A172 (cell line): ENCODE data around the gene ZNF821. TPM values are rescaled to one million over a fixed set of nuclear protein-coding genes. Genes with fewer than 3 reads are reported as not detected.
"Not testable (repeated sequence)": the region's sequence is repeated elsewhere in the genome, so short reads cannot be mapped to it uniquely, and the experiment has no call there.

ENCODE experiments used
- DNase-seq: peaks from one replicate; pipeline ENCODE4 v3.0.0-alpha.2; 2015; ENCODE audit warnings: low spot score
- total RNA-seq: library from RNA; depleted of rRNA; stranded (reverse); fragments of >200 nt; shearing (Covaris generic); gene quantifications from 2 replicates; pipeline ENCODE4 v1.2.3, GENCODE V29; 2014; rRNA removed

ZNF821 gene, protein sequence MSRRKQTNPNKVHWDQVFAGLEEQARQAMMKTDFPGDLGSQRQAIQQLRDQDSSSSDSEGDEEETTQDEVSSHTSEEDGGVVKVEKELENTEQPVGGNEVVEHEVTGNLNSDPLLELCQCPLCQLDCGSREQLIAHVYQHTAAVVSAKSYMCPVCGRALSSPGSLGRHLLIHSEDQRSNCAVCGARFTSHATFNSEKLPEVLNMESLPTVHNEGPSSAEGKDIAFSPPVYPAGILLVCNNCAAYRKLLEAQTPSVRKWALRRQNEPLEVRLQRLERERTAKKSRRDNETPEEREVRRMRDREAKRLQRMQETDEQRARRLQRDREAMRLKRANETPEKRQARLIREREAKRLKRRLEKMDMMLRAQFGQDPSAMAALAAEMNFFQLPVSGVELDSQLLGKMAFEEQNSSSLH
- total RNA-seq, result 8.1 and 23.9 TPM in 2 replicates

DNA sequence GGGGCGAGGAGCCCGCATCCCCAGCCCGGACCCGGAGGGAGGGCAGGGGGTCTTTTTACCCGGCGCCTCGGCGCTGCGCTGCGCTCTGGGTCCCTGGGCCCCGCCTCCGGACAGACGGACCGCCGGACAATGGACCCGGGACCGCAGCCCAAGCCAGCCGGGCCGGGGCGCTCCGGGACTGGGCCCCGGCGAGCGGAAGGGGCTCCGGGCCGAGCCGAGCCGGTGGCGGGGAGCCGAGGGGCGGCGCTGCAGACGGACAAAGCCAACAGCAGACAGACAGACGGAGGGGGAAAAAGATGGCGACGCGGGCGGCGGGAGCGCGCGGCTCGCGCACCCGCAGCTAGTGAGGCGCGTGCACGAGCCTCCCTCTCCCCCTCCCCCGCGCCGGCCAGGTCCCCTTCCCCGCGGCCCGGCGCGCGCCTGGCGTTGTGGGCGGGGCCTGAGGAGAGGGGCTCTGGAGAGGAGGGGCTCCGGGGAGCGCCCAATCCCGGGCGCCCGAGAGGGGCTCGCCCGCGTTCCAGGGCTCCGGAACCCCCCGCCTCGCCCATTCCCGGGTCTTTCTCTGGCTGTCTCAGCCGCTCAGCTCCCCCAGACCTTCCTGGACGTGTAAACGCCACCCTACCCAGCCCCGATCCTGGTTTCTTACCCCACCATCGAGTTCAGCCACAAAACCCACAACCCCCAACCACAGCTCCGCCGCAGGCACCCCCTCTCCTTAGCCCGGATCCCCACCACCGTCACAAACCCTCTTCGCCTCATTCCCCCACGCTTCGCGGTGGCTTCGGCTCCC, at the start of gene ZNF821:
Gene ZNF821, minus strand, starts transcription at position 334 of the 790 bp plus-strand sequence. CDS start 4,236 bp downstream, outside the sequence.
- DNase-seq, result peak; percentile 47

DNA sequence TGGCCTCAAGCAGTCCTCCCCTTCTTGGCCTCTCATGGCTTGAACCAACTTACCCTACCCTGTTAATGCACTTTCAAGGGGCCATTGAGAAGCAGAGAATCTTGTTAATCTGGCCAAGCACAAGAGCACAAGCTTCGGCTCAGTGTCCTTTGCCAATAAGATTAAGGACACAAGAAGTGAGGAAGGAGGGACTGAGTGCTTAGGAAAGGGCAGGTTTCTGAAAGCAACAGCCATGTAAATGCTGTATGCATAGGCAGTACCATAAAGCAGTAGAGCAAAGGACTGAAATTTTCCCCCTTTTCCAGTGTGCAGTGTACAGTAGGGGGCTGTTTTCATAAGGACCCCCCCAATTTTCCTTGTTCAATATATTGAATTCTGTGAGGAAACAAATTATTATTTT, 49.0 kb upstream of the ZNF821 start:
- DNase-seq, result no peak

GRCh38 chr16:71931599-71931998, 47.6 kb upstream of the ZNF821 start:
- no peak for DNase-seq

DNA sequence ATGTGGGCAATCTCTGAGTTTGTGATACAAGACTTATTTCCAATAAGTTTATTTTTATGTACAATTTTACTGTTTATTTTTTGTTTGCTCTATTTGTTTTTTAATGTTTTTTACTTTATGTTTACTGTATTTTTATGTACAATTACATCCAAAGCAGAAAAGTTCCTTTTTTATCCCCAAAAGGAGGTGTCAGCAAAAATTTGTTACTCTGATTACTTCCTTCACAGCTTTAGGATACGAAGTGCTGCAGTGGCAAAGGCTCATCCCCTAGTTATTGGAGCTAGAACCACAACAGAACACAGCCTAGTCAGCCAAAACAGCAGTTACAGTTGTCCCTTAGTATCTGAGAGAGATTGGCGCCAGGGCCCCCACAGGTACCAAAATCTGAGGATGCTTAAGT, 47.0 kb upstream of the ZNF821 start:
- DNase-seq, result no peak

GRCh38 chr16:71930013-71930563, 46.1 kb upstream of the ZNF821 start:
- DNase-seq, result peak; percentile 21

- DNase-seq, result peak; percentile 73
Observed at GRCh38 chr16:71929048-71929447, 45.1 kb upstream of the ZNF821 start.

- DNase-seq, result no peak
Observed at GRCh38 chr16:71927787-71928186, 43.8 kb upstream of the ZNF821 start.

DNA sequence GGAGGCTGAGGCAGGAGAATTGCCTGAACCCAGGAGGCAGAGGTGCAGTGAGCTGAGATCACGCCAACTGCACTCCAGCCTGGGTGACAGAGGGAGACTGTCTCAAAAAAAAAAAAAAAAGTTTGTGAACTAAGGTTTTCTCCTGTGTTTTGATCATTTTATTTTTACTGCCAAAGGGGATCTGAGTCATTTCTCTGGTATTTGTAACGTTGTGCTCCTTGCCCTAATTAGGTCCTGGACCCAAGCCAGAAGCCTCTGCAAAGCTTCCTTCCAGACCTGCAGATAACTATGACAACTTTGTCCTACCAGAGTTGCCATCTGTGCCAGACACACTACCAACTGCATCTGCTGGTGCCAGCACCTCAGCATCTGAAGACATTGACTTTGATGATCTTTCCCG, 43.4 kb upstream of the ZNF821 start:
- DNase-seq, result peak; percentile 99

GRCh38 chr16:71924710-71925109, 40.7 kb upstream of the ZNF821 start:
- no peak for DNase-seq

- peak; percentile 54 for DNase-seq
Observed at GRCh38 chr16:71923941-71924690, 40.1 kb upstream of the ZNF821 start.

GRCh38 chr16:71920658-71921057, 36.7 kb upstream of the ZNF821 start:
- no peak for DNase-seq

- DNase-seq, result no peak
Observed at GRCh38 chr16:71919035-71919434, 35.1 kb upstream of the ZNF821 start.

DNA sequence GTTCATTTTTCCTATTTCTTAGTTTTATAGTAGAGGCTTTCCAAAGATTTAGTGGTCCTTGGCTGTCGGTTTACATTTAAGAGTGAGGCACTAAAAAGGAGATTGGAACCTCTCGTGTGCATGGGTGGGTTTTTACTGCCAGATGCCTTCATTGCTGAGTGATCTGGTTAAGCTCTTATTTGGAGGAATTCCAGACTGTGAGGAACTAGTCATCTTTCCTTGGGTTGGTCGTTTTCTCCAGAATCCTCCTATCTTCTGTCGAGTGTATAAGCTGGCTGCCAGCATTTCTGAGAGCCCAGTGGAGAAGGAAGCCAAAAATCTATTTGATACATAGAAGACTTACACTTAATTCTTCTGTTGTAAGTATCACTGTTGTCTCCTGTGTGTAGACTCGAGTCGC, 33.9 kb upstream of the ZNF821 start:
- peak; percentile 42 for DNase-seq

- DNase-seq, result no peak
Observed at GRCh38 chr16:71916397-71916920, 32.5 kb upstream of the ZNF821 start.

GRCh38 chr16:71915350-71915749, 31.4 kb upstream of the ZNF821 start:
- DNase-seq, result no peak

GRCh38 chr16:71914802-71915201, 30.8 kb upstream of the ZNF821 start:
- DNase-seq, result no peak

DNA sequence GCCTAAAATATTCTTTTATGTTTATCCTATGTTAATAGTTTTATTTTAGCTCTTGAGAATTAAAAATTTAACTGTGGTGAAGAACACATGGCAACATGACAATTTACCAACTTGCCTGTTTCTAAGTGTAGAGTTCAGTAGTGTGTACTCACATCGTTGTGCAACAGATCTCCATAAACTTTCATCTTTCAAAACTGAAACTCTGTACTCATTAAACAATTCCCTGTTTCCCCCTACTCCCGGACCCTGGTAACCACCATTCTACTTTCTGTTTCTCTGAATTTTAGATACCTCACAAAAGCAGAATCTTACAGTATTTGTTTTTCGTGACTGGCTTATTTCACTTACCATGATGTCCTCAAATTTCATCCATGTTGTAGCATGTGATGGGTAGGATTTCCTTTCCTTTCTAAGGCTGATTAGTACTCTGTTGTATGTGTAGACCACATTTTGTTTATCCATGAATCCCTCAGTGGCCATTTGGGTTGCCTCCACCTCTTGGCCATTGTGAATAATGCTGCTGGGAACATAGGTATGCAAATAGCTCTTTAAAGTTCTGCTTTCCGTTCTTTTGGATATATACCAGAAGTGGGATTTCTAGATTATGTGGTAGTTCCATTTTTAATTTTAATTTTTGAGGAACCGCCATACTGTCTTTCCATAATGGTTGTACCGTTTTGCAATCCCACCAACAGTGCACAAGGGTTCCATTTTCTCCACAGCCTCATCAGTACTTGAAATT, 28.7 kb upstream of the ZNF821 start:
- no peak for DNase-seq

DNA sequence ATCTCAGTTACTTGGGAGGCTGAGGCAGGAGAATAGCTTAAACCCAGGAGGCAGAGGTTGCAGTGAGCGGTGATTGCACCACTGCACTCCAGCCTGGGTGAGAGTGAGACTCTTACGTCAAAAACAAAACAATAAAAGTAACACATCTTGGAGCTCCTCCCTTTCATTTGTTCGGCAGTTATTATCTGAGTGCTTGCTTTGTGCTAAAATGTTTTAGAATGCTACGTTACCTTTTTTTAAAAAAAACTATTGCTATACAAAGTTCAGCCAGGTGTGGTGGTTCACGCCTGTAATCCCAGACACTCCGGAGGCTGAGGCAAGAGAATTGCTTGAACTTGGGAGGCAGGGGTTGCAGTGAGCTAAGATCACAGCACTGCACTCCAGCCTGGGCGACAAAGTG, 27.1 kb upstream of the ZNF821 start:
- no peak for DNase-seq

- DNase-seq, result not testable (repeated sequence)
Observed at GRCh38 chr16:71905765-71906164, 21.8 kb upstream of the ZNF821 start.

DNA sequence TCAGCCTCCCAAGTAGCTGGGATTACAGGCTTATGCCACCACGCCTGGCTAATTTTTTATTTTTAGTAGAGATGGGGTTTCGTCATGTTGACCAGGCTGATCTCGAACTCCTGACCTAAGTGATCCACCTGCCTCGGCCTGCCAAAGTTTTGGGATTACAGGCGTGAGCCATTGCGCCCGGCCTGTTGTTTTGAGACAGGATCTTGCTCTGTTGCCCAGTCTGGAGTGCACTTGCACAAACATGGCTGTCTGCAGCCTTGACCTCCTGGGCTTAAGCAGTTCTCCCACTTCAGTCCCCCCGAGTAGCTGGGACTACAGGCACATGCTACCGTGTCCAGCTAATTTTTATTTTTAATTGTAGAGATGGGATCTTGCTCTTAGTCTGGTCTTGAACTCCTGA, 20.3 kb upstream of the ZNF821 start:
- DNase-seq, result no peak

- DNase-seq, result no peak
Observed at GRCh38 chr16:71903608-71904007, 19.6 kb upstream of the ZNF821 start.
